DOHH2 (cell line): Measurements from ENCODE around the gene FIGN.

Source experiments
- H3F3A ChIP-seq: fragments of 200-600 bp; sonication (generic), shearing (Covaris generic); 2 replicates; pipeline ENCODE4 v1.6.0; 2016; ENCODE audit warnings: antibody characterized with exemption, mild to moderate bottlenecking; ENCODE audit not compliant: control insufficient read depth, insufficient read depth
- H3K27ac ChIP-seq: fragments of 200-600 bp; sonication (generic); 2 replicates; pipeline ENCODE4 v1.5.1; 2014; ENCODE audit warnings: low read depth, mild to moderate bottlenecking, low read length, moderate library complexity
- H3K27me3 ChIP-seq: fragments of 200-600 bp; sonication (generic); 2 replicates; pipeline ENCODE4 v1.6.1; 2014; ENCODE audit warnings: mild to moderate bottlenecking, low read length, mixed read lengths; ENCODE audit not compliant: control insufficient read depth
- H3K36me3 ChIP-seq: fragments of 200-600 bp; sonication (generic); 2 replicates; pipeline ENCODE4 v1.6.1; 2014; ENCODE audit warnings: mild to moderate bottlenecking, low read length, moderate library complexity, mixed read lengths; ENCODE audit not compliant: control insufficient read depth
- H3K4me1 ChIP-seq: fragments of 200-600 bp; sonication (generic); 2 replicates; pipeline ENCODE4 v1.6.1; 2014; ENCODE audit warnings: mild to moderate bottlenecking, low read length, mixed read lengths; ENCODE audit not compliant: control insufficient read depth
- H3K4me2 ChIP-seq: fragments of 200-600 bp; sonication (generic); 2 replicates; pipeline ENCODE4 v1.6.0; 2014; ENCODE audit warnings: mild to moderate bottlenecking, low read length, moderate library complexity
- H3K4me3 ChIP-seq: fragments of 200-600 bp; sonication (generic); 2 replicates; pipeline ENCODE4 v1.5.1; 2014; ENCODE audit warnings: mild to moderate bottlenecking, low read length, mixed read lengths
- H3K79me2 ChIP-seq: fragments of 200-600 bp; sonication (generic); 2 replicates; pipeline ENCODE4 v1.6.1; 2014; ENCODE audit warnings: mild to moderate bottlenecking, low read length, mixed read lengths; ENCODE audit not compliant: control insufficient read depth
- H3K9me2 ChIP-seq: fragments of 200-600 bp; sonication (generic); replicated peaks from 2 replicates; pipeline ENCODE4 v1.6.1; 2014; ENCODE audit warnings: mild to moderate bottlenecking, low read length, mixed read lengths; ENCODE audit not compliant: control insufficient read depth
- H3K9me3 ChIP-seq: fragments of 200-600 bp; sonication (generic); 2 replicates; pipeline ENCODE4 v1.6.1; 2014; ENCODE audit warnings: antibody characterized with exemption, low read length, mixed read lengths; ENCODE audit not compliant: control insufficient read depth, insufficient read depth
- H4K20me1 ChIP-seq: fragments of 200-600 bp; sonication (generic); 2 replicates; pipeline ENCODE4 v1.6.0; 2014; ENCODE audit warnings: low read depth, mild to moderate bottlenecking, antibody characterized with exemption, low read length, moderate library complexity; ENCODE audit not compliant: control insufficient read depth, insufficient read depth
- EZH2phosphoT487 ChIP-seq: fragments of 200-600 bp; sonication (generic); IDR thresholded peaks from 2 replicates; pipeline ENCODE4 v1.6.1; 2017; ENCODE audit warnings: borderline replicate concordance, mild to moderate bottlenecking, antibody characterized with exemption, low read length, moderate library complexity, mixed read lengths
- TF ChIP-seq, protein P1 (sequence below): fragments of 200-600 bp; sonication (generic); IDR thresholded peaks from one replicate; pipeline ENCODE4 v1.5.1; 2014; ENCODE audit warnings: antibody characterized with exemption, mild to moderate bottlenecking, low read depth, low read length; ENCODE audit not compliant: poor library complexity, severe bottlenecking

The FIGN gene

DNA sequence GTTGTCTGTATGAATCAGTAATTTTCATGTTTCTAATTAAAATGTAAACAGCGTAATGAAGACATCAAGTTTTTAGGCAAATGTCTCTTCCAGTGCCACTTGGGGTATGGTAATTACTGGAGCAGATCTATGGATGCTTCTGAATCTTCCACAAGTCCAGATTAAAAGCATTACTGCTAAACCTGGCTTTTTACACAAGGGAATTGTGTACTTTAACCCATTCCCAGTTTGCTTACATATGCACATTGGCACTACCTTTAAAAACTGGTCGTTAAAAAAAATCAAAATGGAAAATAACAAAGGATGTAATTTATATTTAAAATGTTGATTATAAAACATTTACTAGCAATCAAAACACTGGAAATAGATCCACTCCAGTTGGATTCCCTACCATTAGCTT is 19.7 kb downstream of the FIGN start:
- Histone ChIP-seq H3K79me2 (no peaks in the 10 kb centered on the region), H3K4me3 (no peak overlapping the region), H3F3A (no peaks in the 10 kb centered on the region), H4K20me1 (no peaks in the 10 kb centered on the region), H3K27me3 (no peaks in the 10 kb centered on the region), H3K4me2 (no peak overlapping the region), H3K36me3 (no peaks in the 10 kb centered on the region), H3K27ac (no peak overlapping the region), H3K9me3 (no peaks in the 10 kb centered on the region), H3K4me1 (no peaks in the 10 kb centered on the region), H3K9me2 (no peaks in the 10 kb centered on the region)
- TF ChIP-seq, protein P1, sequence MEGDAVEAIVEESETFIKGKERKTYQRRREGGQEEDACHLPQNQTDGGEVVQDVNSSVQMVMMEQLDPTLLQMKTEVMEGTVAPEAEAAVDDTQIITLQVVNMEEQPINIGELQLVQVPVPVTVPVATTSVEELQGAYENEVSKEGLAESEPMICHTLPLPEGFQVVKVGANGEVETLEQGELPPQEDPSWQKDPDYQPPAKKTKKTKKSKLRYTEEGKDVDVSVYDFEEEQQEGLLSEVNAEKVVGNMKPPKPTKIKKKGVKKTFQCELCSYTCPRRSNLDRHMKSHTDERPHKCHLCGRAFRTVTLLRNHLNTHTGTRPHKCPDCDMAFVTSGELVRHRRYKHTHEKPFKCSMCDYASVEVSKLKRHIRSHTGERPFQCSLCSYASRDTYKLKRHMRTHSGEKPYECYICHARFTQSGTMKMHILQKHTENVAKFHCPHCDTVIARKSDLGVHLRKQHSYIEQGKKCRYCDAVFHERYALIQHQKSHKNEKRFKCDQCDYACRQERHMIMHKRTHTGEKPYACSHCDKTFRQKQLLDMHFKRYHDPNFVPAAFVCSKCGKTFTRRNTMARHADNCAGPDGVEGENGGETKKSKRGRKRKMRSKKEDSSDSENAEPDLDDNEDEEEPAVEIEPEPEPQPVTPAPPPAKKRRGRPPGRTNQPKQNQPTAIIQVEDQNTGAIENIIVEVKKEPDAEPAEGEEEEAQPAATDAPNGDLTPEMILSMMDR = no peak
- no peak for TF ChIP-seq EZH2phosphoT487

DNA sequence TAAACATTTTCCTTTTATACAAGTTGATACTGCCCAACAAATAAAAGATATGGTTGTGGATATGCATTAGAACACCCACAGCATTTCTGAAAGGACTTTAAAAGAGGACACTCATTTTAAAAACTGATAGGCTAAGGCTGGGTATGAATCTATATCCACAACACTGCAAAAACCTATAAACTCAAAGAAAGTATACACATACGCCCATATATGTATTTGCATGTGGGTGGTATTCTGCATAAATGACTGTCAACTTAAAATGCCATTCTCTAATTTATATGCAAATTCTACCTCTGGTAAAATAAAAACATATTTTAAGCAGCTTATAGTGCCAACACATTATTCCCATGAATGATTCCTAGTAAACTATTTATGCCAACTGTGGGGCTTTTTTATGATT is 20.1 kb downstream of the FIGN start:
- H3K36me3 ChIP-seq = no peaks in the 10 kb centered on the region
- TF ChIP-seq, protein P1 = no peak
- no peak for TF ChIP-seq EZH2phosphoT487
- no peaks in the 10 kb centered on the region for H3K79me2 ChIP-seq
- no peak overlapping the region for H3K4me2 ChIP-seq
- no peaks in the 10 kb centered on the region for H3K9me3 ChIP-seq
- no peaks in the 10 kb centered on the region for H3K4me1 ChIP-seq
- no peak overlapping the region for H3K27ac ChIP-seq
- no peaks in the 10 kb centered on the region for H4K20me1 ChIP-seq
- no peak overlapping the region for H3K4me3 ChIP-seq
- no peaks in the 10 kb centered on the region for H3K27me3 ChIP-seq
- no peaks in the 10 kb centered on the region for H3K9me2 ChIP-seq
- H3F3A ChIP-seq = no peaks in the 10 kb centered on the region

DNA sequence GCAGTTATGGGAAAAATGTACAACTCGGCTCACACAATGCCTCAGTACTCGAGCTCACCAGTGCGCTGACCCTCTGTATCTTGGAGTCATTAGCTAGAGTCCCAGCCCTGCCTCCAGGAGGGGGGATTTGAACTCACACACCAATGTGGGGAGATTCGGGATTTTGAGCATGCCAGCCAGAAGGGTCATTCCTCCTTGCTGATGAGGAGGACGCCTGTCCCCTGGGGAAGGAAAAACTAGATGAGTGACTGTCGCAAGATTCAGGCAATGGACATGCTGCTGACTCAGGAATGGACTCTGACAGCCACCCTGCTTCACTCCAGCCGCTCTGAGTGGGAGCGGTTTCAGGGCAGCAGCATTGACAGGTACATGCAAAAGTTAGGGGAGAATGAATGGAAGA is 20.6 kb downstream of the FIGN start:
- no peaks in the 10 kb centered on the region for H3K9me2 ChIP-seq
- no peak overlapping the region for H3K4me2 ChIP-seq
- H3K4me1 ChIP-seq = no peaks in the 10 kb centered on the region
- no peaks in the 10 kb centered on the region for H3K27me3 ChIP-seq
- H3K79me2 ChIP-seq = no peaks in the 10 kb centered on the region
- no peak for TF ChIP-seq EZH2phosphoT487
- TF ChIP-seq, protein P1 = no peak
- no peaks in the 10 kb centered on the region for H3K9me3 ChIP-seq
- no peak overlapping the region for H3K4me3 ChIP-seq
- no peak overlapping the region for H3K27ac ChIP-seq
- no peaks in the 10 kb centered on the region for H4K20me1 ChIP-seq
- no peaks in the 10 kb centered on the region for H3K36me3 ChIP-seq
- H3F3A ChIP-seq = no peaks in the 10 kb centered on the region
